OCI-M2 (cell line): ENCODE results near the gene CRYGN.

Experiments
- DNase-seq: peaks from one replicate; lab custom pipeline; 2025; ENCODE audit not compliant: unreplicated experiment; lab: John Stamatoyannopoulos, UW

The CRYGN gene, protein sequence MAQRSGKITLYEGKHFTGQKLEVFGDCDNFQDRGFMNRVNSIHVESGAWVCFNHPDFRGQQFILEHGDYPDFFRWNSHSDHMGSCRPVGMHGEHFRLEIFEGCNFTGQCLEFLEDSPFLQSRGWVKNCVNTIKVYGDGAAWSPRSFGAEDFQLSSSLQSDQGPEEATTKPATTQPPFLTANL

DNA sequence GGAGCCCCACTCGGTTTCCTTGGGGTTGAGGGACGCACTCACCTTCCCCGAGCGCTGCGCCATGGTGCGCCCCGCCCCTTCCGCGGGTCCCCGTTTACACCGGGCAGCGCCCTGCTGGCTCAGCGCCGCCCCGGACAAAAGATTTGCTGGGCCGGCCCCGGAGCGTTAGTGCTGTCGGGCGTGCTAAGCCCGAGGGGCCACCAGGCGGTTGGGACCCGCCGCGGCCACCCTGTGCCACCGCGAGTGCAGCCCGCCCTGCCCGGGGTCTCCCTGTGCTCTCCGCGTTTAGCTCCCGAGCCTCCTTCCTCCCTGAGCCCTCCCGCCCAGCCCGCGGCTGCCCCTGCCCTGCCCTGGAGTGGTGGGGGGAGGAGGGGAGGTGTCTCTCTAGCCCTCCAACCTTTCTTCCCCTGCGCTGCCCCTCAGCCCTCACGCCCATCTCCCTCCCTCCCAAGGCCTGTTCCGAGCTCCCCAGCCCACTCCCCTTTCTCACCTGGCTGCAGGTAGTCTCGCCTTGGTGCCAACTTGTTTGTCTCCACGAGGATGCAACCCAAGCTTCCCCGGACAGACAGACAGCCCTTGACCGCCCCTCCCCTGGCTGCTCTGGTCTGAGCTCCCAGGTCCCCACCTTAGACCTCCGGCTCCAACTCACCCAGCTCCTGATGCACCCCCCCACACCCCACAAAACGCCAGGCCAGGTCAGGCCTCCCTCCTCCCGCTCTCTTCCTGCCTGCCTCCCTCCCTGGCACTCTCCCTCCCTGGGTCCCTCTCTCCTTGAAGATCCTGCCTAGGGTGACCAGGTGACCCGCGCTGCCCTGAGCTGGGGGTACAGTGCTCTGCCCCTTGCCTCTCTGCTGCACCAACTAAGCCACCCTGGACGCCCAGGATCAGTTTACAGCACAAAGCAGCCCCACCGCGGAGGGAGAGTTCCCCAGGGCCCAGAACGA is at the start of gene CRYGN:
Gene CRYGN (minus strand): TSS at position 287 of the 944 bp plus-strand sequence. CDS start 224 bp downstream, at position 63.
- DNase-seq: no peak

DNA sequence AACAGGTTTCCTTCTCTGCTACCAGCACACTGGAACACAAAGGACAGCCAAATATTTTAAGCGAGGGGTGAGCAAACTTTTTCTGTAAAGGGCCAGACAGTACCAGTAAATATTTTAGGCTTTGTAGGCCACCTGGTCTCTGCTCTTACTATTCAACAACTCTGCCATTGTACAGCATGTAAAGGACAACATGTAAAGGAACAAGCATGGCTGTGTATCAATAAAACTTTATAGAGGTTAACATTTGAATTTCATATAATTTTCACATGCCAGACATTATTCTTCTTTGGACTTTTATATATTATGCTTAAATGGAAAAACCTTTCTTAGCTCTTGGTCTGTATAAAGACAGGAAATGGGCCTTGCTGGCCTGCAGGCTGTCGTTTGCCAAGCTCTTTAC is 49.6 kb upstream of the CRYGN start:
- DNase-seq: no peak

DNA sequence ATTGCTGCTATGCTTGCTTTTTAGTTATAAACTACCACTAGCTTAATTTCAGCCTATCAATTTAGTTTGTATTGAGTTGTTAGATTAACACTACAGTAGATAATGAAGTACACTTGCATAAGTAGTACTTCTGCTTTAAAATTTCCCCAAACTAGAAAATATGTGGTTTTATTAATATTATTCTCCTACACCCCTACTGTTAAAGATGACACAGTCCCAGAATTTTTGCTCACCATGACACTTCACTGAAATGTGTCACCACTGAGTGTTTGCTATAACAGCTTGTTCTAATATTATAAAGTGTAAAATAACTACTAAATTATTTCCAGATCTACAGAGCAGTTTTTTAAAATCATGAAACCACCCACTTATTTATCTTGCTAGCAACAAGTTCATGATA is 48.2 kb upstream of the CRYGN start:
- DNase-seq: no peak

DNA sequence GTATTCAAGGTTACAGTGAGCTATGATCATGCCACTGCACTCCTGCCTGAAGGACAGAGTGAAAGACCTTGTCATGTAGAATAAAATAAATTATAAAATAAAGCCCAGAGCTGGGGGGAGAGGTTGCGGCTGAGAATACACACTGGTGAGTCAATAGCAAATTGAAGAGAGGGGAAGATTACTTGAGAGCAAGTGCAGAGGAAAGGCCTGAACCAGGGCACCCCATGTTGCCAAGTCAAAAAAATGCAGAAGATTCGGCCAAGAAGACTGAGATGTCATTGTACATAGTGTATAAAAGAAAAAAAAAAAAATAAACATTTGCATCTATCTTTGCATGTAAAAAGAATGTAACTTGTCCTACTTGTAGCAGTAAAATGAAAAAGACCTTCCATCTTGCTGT is 47.3 kb upstream of the CRYGN start:
- DNase-seq: no peak

DNA sequence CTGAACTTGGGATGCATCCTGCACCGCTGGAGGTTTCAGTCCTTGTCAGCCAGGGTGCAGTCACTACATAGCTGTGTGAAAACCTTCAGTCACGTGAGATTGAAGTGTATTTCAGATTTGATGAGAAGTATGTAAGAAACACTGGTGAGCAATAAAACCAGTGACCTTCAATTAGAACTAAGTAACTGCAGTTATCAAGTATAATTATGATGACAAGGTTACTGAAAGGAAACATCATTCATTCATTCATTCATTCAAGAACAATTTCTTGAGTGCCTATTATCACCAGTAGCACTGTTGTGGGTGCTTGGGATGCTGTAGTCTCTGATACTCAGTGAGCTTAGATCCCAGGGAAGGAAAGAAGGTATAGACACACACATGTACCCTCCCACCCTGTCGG is 46.1 kb upstream of the CRYGN start:
- no peak for DNase-seq

DNA sequence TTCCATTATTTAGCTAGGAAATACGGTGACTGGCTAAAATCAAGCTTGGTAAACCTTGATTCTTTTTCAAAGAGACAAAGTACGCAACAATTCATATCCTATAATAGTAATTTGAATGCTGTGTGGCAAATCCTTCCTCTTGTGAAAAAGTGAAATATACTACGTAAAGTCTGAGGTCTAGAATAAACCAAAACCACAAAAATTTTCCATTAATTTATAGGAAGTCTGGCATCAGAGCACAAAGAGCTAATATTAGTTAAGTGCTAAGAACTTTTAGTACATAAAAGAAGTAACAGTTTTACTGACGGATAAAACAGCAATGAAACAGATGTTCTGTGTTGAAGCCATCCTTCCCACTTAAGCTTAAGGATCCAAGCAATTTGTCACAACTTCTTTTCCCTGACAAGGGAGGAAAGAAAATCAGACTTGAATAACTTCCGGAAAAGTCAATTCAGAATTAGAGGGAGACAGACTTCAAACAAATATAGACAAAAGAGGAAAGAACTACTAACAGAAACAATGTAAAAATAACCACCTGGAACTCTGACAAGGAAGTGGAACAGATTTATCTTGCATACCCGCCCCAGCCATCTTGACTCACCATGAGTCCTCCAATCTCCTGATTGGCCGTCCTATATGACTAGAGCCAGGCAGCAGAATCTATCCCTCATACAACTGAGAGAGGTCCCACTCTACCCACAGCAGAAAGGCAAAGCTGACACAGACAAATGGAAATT is 45.2 kb upstream of the CRYGN start:
- no peak for DNase-seq

DNA sequence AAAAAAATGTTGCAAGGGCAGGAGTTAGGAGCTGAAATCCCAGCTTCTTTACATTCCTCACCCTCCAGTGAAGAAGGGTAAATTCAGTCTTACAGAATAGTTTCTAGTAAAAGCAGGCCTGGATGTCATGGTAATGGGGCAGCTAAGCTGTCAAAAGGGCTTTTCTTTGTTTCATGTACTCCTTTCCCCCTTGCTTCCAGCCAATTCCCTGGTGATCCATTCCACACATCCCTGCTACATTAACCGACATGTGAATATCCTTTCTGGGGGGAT is 43.7 kb upstream of the CRYGN start:
- DNase-seq: no peak

DNA sequence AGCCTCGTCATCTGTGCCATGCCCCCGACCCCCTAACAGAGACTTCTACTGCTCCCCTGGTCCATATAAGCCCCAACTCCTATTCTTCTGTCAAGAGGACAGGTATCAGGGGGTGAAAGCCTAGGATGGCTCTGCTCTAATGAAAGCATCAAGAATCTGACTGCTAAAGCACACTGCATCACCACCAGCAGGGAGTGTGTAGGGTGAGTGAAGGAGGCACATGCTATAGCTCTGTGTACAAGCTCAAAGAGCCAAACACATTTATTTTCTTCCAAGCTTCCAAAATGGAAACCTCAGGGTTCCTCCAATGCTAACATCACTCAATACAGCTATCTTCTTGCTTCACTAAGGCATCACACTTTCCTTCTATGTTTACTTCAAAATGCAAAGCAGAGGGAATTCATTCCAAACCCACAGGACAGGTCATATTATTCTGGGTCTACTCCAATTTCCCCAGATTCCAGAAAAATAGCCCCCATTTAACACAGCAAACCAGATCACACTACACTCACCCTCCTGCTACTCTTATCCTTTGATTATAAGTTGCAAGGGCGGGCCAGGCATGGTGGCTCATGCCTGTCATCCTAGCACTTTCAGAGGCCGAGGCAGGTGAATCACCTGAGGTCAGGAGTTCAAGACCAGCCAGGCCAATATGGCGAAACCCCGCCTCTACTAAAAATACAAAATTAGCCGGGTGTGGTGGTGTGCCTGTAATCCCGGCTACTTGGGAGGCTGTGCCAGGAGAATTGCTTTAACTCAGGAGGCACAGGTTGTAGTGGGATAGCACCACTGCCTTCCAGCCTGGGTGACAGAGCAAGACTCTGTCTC is 43.2 kb upstream of the CRYGN start:
- DNase-seq: no peak

DNA sequence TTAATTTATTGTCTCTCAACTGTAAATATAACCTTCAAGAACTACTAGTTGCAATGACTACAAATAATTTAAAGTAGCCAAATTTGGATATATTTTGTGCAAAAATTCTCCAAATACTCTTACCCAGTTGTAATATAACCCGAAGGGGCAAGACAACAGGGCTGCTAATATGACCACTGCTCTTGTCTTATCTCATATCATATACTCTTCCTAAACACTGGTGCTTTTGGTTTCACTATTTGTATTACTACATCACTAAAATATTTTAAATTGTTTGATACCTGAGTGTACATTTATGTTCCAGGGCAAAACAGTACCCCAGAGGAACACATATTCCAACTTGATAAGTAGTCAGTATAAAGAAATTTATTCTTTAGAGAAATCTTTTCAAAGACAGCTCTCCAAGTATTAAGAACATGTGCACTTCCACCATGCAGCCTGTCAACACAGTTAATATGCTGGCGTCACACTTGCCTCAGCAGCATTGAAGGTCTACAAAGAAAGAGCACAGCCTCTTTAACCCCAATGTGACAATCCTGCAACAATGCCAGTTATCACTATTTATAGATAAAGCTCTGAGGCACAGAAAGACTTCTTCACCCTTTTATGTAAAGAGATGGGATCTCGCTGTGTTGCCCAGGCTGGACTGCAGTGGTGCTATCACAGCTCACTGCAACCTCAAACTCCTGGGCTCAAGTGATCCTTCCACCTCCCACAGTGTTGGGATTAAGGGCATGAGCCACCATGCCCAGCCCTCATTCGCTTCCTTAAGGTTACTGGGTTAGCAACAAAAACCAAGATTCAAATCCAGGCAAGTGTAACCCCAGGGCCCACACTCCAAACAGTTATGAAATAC is 41.9 kb upstream of the CRYGN start:
- no peak for DNase-seq

DNA sequence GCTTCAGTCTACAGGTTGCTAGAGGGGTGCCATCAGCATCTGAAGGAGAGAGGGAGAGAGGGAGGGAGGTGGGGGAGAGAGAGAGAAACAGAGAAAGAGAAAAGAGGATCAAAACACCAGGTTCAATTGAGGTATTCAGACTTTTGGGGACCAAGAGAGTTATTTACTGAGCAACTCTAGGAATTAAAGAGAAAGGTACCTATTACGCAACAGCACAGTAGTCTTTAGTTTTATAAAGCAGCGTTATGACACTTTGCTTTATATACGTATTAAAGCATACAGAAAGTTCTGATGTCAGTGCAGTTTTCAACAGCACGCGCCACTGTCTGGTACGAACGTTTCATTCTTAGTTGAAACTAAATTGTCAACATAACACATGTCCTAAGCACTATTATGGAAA is 37.9 kb upstream of the CRYGN start:
- DNase-seq: no peak

DNA sequence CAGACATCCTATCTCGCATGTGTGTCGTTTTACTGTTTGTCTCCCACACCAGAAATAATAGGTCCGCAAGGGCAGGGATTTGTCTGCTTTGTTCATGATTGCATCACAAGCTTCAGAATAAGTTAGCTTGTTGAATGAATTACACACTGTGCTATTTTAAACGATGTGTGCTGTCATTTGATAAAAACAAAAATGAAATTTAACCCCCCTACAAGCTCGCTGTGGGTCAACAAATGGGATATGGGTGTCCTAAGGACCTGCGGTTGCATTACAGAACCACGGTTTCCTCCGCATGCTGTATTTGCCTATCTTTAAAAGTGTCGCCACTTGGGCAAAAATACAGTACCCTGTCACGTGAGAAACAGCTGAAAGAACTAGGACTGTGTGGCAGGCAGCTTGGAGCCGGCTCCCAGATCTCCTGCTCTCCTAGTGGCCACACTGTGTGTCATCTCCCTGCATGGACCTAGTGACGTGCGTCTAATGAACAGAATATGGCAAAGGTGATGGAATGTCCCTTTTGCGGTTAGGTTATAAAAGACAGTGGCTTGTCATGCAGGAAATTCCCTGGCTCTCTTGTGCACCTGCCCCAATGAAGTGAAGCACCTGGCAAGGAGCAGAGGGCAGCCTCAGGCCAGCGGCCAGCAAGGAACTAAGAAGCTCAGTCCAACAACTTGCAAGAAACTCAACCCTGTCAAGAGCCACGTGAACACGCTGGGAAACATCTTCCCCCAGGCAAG is 32.9 kb upstream of the CRYGN start:
- DNase-seq: no peak

DNA sequence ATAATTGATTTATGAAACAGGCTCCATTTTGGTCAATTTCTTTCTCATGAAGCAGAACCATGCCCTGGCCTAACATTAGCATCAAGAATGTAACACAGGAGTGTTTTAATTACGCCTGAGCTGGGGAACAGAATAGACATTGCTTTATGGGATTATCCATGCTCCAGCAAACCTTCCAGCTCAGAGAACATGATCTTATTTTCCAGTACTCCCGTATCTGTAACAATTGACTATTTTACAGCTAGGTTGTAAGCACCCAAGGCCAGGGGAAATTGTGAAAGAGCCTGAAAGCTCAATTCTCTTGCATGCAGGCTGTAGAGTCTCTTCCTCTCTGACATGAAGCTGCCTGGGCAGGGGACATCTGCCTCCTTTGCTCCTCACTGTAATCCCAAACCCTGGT is 30.8 kb upstream of the CRYGN start:
- no peak for DNase-seq

DNA sequence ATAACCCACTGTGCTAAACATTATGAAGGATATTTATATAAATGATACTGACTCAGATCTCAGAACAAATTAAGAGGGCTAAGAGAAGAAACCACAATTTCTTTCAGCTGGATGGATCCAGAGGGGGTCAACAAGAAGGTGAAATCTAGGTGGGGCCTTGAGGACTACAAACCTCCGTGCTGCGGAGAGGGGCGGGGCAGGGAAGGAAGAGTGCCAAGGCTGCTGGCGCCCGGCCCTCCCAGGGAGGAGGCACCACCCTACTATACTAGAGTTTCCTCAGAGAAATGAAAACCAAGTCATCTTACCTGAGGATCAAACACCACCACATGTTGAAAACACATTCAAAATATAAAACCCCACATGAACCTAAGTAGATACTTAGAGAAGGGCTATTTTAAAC is 29.3 kb upstream of the CRYGN start:
- DNase-seq: no peak

DNA sequence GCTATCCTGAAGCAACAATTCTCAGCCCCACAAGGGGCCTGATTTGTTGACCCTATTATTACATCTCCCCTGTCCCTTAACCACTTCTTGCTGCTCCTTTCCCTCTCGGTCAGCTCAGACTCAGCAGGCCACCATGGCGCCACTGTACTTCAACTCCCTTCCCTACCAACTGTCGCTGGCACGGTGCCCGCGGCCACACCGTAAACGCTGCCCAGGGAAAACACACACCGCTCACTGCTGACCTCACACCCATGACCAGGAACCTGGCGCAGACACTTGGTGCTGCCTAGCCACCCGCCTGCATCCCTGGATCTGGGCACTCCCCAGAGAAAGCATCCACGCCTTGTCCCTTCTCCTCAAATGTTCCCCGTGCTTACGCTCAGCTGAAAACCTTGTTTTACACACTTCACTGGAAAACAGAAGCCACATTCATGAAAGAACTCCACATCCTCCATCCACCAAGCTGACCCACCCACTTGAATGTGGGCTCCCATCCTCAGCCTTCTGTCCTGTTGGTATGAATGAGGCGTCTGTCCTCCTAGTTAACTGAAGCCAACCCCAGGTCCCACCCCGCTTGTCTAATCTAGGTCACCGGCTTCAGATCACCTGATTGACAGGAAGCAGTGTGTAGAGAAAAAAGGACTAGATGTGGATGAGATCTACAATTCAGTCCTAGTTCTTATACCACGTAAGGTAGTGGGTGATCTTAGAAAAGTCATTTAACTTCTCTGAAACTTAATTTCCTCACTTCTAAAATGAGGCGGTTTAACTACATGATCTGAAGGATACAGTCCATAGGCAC is 28.5 kb upstream of the CRYGN start:
- no peak for DNase-seq

DNA sequence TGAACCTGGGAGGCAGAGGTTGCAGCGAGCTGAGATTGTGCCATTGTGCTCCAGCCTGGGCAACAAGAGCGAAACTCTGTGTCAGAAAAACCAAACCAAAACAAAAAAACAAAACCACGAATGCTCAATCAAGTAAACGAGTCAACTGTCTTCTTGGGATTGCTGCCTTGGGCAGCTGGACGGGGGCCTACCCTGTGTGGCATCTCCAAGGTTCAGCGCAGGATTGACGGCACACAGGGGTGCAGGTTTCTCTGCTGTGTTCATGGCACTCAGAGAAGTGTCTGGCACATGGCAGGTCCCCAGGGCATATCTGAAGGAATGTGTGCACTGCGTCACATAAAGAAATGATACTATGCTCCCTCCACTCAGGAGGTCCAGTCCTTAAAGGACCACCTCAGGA is 25.2 kb upstream of the CRYGN start:
- no peak for DNase-seq

DNA sequence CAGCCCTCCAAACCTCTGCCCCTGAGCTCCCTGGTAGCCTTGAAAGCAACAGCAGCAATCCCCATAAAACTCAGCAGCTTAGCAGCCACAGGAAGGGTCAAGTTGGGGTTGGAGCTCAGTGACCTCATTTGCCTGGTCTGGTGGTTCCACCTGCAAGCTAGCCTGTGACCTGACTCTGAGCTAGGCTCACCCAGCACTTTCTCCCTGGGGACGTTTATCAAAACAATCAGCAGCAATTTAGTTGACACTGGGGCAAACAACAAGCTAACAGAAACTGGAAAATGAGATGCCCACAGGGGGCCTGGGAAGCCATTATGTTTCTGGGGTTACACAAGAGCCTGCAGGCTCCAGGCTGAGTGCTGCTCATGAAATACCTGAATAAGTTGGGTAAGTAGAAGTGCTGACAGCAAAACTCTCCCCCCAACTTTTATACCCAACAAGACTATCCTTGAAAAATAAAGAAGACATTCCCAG is 22.4 kb upstream of the CRYGN start:
- no peak for DNase-seq

DNA sequence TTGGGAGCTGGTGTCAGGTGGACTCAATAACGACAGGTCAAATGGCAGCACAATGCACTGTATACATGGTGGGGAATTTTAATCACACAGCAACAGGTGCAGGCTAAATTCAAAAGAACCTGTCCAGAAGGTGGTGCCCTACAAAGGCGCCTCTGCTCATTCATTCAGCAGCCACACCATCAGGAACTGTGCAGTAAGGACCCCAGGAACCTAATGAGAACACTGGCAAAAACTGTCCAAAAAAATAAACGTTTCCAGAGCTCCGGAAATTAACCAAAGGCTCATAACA is 21.9 kb upstream of the CRYGN start:
- DNase-seq: no peak

DNA sequence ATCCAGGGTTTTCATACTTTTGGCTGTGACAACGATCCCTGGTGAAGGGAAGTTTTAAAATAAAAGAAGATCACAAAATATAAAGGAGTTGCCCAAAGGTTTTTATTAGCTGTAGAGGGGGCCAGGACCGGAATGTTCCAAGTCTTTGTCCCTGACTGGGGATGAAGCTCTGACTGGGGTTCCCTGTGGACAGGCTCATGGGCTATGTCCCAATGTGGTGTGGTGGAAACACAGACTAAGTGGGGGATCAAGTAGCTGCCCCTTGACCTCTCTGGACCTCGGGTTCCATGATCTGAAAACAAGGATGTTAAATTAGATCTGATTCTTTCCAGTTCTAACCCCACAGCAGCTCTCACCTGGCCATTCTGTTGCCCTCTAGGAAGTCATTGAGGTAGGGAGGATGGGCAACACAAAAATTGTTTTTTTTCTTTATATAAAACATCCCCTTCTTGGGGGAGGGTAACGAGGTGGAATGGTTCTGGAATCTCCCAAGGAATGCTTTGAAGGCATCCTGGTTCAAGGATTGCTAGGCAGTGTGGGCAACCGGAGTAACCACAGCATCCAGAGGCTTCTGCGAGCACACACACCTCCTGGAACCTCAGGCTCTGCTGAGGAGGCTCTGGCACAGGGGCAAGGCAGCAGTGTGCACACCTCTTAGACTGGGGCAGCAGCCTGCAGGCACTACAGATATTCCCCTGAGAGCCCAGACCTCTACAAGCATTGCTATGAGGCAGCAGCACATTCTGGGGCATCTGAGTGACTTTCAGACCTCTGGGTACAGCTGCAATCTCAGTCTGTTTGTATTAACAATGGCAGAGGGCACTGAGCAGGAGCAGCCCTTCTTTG is 21.4 kb upstream of the CRYGN start:
- no peak for DNase-seq
